Osteoblast (primary cell): ENCODE results near the gene SDHB. TPM values are rescaled to one million over a fixed set of nuclear protein-coding genes. Genes with fewer than 3 reads are reported as not detected.

Experiments
- DNase-seq: peaks from one replicate; pipeline ENCODE4 v3.0.0; 2011; ENCODE audit warnings: low spot score, mixed read lengths; ENCODE audit not compliant: insufficient read length; ENCODE audit errors: missing footprints
- H2AFZ ChIP-seq: 2 replicates; pipeline ENCODE4 v1.6.0; 2011; ENCODE audit warnings: mild to moderate bottlenecking, low read length
- H3K27ac ChIP-seq: 2 replicates; pipeline ENCODE4 v1.5.1; 2011; ENCODE audit warnings: mild to moderate bottlenecking, low read depth, low read length, moderate library complexity
- H3K27me3 ChIP-seq: 2 replicates; pipeline ENCODE4 v1.6.0; 2012; ENCODE audit warnings: mild to moderate bottlenecking, control low read depth, inconsistent platforms, low read length, moderate library complexity; ENCODE audit not compliant: insufficient read depth
- H3K36me3 ChIP-seq: 2 replicates; pipeline ENCODE4 v1.5.1; 2011; ENCODE audit warnings: mild to moderate bottlenecking, low read length, control low read depth, moderate library complexity; ENCODE audit not compliant: insufficient read depth
- H3K4me1 ChIP-seq: 2 replicates; pipeline ENCODE4 v1.5.1; 2011; ENCODE audit warnings: mild to moderate bottlenecking, low read length, control low read depth, moderate library complexity; ENCODE audit not compliant: insufficient read depth
- H3K4me2 ChIP-seq: 2 replicates; pipeline ENCODE4 v1.6.0; 2011; ENCODE audit warnings: mild to moderate bottlenecking, low read length; ENCODE audit not compliant: insufficient read depth
- H3K4me3 ChIP-seq: fragments of 200-600 bp; sonication (generic); 3 replicates; pipeline ENCODE4 v1.5.1; 2012; ENCODE audit warnings: mild to moderate bottlenecking, low read length, inconsistent platforms; ENCODE audit not compliant: insufficient read depth
- H3K79me2 ChIP-seq: 2 replicates; pipeline ENCODE4 v1.6.0; 2012; ENCODE audit warnings: mild to moderate bottlenecking, low read length, control low read depth, inconsistent platforms; ENCODE audit not compliant: insufficient read depth
- H3K9me3 ChIP-seq: 2 replicates; pipeline ENCODE4 v1.5.1; 2011; ENCODE audit warnings: low read depth, low read length, control low read depth
- H4K20me1 ChIP-seq: 2 replicates; pipeline ENCODE4 v1.6.0; 2012; ENCODE audit warnings: mild to moderate bottlenecking, low read length, control low read depth; ENCODE audit not compliant: insufficient read depth
- total RNA-seq: library from RNA; depleted of rRNA; stranded (reverse); fragments of >200 nt; gene quantifications from 2 replicates; pipeline ENCODE4 v1.2.3, GENCODE V29; 2012
- TF ChIP-seq, protein P1 (sequence below): IDR thresholded peaks from 2 replicates; pipeline ENCODE4 v1.5.1; 2011; ENCODE audit warnings: mild to moderate bottlenecking, low read depth, low read length, moderate library complexity; ENCODE audit errors: extremely low read depth

The SDHB gene
- total RNA-seq, 1 donor: 87.6 TPM

DNA sequence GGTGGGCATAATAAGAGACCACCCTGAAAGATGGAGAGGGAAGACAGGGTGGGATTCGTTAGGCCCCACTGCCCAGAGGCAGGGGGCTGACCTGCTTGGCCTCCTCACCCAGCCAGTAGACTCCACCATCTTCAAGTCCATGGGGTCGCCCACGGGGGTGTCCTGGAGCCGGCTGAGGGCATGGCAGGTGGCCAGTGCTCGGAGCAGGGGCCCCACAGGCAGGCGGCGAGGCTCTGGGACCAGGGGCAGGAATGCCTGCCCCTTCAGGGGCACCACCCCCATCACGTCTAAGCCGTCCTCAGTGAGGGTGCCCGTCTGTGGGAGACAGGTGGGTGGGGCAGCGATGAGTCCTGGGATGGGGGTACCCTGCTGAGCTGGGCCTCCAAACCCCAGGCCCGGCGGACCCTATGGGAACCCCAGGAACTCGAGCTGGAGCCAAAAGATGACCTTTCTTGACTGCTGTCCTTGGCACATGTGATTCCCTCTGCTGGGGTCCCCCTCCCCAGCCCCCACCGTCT, 60.3 kb downstream of the SDHB start:
- H3K9me3 ChIP-seq: no peaks in the 10 kb centered on the region
- no peaks in the 10 kb centered on the region for H3K79me2 ChIP-seq
- no peak overlapping the region for H3K27ac ChIP-seq
- DNase-seq: no peak
- no peaks in the 10 kb centered on the region for H3K27me3 ChIP-seq
- no peak overlapping the region for H3K4me2 ChIP-seq
- no peaks in the 10 kb centered on the region for H4K20me1 ChIP-seq
- no peak overlapping the region for H2AFZ ChIP-seq
- no peak overlapping the region for H3K4me3 ChIP-seq
- no peaks in the 10 kb centered on the region for H3K4me1 ChIP-seq
- TF ChIP-seq, protein P1, sequence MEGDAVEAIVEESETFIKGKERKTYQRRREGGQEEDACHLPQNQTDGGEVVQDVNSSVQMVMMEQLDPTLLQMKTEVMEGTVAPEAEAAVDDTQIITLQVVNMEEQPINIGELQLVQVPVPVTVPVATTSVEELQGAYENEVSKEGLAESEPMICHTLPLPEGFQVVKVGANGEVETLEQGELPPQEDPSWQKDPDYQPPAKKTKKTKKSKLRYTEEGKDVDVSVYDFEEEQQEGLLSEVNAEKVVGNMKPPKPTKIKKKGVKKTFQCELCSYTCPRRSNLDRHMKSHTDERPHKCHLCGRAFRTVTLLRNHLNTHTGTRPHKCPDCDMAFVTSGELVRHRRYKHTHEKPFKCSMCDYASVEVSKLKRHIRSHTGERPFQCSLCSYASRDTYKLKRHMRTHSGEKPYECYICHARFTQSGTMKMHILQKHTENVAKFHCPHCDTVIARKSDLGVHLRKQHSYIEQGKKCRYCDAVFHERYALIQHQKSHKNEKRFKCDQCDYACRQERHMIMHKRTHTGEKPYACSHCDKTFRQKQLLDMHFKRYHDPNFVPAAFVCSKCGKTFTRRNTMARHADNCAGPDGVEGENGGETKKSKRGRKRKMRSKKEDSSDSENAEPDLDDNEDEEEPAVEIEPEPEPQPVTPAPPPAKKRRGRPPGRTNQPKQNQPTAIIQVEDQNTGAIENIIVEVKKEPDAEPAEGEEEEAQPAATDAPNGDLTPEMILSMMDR: no peak
- peaks cover 14% of the 10 kb centered on the region for H3K36me3 ChIP-seq

DNA sequence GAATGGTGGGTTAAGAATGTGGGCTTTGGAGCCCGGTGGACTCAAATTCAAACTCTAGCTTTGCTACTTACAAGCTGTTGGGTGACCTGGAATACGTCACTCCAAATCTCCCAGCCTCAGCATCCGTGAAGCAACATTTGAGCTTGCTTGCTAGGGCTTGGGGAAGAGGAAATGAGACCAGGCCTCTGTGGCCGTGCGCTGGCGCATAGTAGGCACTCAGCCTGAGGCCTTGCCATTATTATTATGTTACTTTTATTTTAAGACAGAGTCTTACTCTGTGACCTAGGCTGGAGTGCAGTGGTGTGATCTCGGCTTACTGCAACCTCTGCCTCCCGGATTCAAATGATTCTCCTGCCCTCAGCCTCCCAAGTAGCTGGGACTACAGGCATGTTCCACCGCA, 61.2 kb downstream of the SDHB start:
- no peaks in the 10 kb centered on the region for H3K27me3 ChIP-seq
- no peaks in the 10 kb centered on the region for H4K20me1 ChIP-seq
- no peaks in the 10 kb centered on the region for H3K79me2 ChIP-seq
- no peak overlapping the region for H3K27ac ChIP-seq
- H3K4me2 ChIP-seq: no peak overlapping the region
- no peaks in the 10 kb centered on the region for H3K4me1 ChIP-seq
- peaks cover 14% of the 10 kb centered on the region for H3K36me3 ChIP-seq
- no peak for DNase-seq
- no peaks in the 10 kb centered on the region for H3K9me3 ChIP-seq
- H3K4me3 ChIP-seq: no peak overlapping the region
- H2AFZ ChIP-seq: no peak overlapping the region
- TF ChIP-seq, protein P1: no peak

DNA sequence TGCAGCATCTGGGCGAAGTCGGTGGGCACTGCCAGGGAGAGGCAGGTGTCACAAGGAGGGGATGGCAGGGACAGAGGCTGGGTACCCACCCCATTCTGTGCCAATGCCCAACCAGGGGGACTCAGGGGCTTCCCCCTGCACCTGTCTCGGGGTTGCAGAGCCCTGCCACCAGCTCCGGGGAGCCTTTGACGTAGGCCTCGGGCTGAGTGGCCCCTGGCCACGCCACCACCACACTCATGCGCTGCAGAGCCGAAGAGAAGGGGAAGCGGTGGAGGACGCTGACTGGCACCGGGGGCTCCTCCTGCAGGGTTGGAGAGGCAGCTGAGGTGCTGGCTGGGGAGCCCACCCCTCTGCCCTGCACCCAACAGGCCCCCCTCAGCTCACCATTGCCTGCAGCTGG, 61.7 kb downstream of the SDHB start:
- H2AFZ ChIP-seq: no peak overlapping the region
- H3K9me3 ChIP-seq: no peaks in the 10 kb centered on the region
- no peak overlapping the region for H3K4me3 ChIP-seq
- H3K36me3 ChIP-seq: peaks cover 16% of the 10 kb centered on the region
- TF ChIP-seq, protein P1: no peak
- H3K79me2 ChIP-seq: no peaks in the 10 kb centered on the region
- no peaks in the 10 kb centered on the region for H3K27me3 ChIP-seq
- H3K27ac ChIP-seq: no peak overlapping the region
- H3K4me2 ChIP-seq: no peak overlapping the region
- H3K4me1 ChIP-seq: no peaks in the 10 kb centered on the region
- DNase-seq: no peak
- H4K20me1 ChIP-seq: no peaks in the 10 kb centered on the region

GRCh38 chr1:16991571-16991970, 62.3 kb downstream of the SDHB start:
- H3K4me2 ChIP-seq: no peak overlapping the region
- H3K4me3 ChIP-seq: no peak overlapping the region
- no peaks in the 10 kb centered on the region for H4K20me1 ChIP-seq
- H3K4me1 ChIP-seq: no peaks in the 10 kb centered on the region
- H3K27ac ChIP-seq: no peak overlapping the region
- H3K9me3 ChIP-seq: no peaks in the 10 kb centered on the region
- peaks cover 16% of the 10 kb centered on the region for H3K36me3 ChIP-seq
- no peaks in the 10 kb centered on the region for H3K27me3 ChIP-seq
- H3K79me2 ChIP-seq: no peaks in the 10 kb centered on the region
- TF ChIP-seq, protein P1: no peak
- DNase-seq: no peak
- H2AFZ ChIP-seq: no peak overlapping the region
